GM19328 (cell line): ENCODE measurements around the gene PTGS2.
"Not testable (repeated sequence)": the region's sequence is repeated elsewhere in the genome, so short reads cannot be mapped to it uniquely, and the experiment has no call there.

ENCODE experiments used
- ATAC-seq: cut with Tn5 transposase; IDR thresholded peaks from one replicate; pipeline ENCODE4 v1.9.1; 2021; ENCODE audit warnings: mild to moderate bottlenecking, moderate library complexity; ENCODE audit not compliant: unreplicated experiment

Gene PTGS2

DNA sequence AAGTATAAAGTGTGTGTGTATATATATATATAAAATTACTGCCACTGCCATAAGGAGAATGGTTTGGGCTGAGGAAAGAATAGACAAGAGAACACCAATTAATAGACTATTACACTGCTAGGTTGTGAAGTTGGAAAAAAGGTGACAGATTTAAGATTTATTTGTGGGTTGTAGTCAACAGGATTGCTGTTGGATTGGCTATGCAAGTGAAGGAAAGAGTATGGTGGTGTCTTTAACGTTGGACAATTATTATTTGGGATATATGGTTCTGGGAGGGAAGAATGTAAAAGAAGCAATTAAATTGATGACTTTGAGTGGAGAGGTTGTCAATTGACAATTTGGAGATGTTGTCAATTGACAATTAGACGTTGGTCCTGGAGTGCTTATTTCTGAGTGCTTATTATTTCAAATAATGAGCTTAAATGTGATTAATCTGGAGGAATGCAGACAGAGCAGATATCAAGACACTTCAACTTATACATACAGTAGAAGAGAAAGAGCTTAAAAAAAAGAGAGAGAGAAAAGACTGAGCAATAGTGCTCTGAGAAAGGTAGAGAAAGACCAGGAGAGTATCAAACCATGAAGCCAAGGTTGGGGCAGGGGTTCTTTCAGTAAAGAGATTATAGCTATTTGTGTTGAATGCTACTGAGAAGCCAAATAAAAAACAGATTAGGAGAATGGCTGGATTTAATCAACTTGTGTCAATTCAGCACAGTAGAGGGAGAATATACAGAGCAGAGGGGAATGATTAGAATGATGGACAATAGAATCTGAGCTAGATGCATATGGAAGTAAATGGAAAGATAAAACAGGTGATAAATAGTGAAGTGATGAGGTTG lies 9.7 kb downstream of the PTGS2 start:
- no peak for ATAC-seq

DNA sequence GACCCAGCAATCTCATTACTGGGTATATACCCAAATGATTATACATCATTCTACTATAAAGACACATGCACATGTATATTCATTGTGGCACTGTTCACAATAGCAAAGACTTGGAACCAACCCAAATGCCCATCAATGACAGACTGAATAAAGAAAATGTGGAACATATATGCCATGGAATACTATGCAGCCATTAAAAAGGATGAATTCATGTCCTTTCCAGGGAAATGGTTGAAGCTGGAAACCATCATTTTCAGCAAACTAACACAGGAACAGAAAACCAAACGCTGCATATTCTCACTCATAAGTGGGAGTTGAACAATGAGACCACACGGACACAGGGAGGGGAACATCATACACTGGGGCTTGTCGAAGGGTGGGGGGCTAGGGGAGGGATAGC lies 10.4 kb downstream of the PTGS2 start:
- ATAC-seq, result not testable (repeated sequence)

DNA sequence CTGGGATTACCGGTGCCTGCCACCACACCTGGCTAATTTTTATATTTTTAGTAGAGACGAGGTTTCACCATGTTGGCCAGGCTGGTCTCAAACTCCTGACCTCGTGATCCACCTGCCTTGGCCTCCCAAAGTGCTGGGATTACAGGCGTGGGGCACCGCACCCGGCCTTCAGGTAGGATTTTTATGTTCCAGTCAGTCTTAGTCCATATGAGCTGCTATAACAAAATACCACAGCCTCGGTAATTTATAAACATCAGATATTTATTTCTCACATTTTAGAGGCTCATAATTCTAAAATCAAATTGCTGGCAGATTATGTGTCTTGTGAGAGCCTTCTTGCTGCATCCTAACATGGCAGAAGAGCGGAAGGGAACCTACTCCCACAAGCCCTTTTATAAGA lies 16.0 kb downstream of the PTGS2 start:
- not testable (repeated sequence) for ATAC-seq

DNA sequence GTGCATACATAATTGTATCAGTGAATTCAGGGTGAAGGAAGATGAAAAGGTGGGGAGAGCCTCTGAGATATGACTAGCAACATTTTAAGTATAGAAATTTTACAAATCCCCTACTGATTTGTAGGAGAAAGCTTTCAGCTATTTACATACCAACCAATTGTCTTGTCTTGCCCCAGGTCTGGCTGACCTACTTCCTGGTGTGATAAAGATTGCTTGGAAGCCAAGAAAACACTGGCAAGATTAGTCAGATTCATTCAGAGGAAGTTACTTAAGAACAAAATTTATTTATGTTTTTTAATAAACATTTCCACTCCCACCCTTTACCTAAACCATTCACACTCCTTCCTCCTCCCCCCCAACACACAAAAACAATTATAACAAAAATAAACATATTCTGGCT lies 17.5 kb downstream of the PTGS2 start:
- no peak for ATAC-seq

DNA sequence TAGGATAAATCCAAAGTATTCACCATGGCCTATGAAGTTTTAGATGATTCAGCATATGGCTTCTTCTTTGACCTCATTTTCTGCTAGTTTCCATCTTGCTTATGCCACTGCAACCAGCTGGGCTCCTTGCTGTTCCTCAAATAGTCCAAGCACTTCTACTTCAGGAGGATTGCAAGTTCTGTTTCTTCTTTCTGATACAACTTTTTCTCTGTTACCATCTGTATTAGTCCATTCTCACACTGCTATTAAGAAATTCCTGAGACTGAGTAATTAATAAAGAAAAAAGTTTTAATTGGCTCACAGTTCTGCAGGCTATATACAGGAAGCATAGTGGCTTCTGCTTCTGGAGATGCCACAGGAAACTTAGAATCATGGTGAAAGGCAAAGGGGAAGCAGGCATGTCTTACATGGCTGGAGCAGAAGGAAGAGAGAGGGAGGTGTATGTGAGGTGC lies 20.3 kb downstream of the PTGS2 start:
- no peak for ATAC-seq

DNA sequence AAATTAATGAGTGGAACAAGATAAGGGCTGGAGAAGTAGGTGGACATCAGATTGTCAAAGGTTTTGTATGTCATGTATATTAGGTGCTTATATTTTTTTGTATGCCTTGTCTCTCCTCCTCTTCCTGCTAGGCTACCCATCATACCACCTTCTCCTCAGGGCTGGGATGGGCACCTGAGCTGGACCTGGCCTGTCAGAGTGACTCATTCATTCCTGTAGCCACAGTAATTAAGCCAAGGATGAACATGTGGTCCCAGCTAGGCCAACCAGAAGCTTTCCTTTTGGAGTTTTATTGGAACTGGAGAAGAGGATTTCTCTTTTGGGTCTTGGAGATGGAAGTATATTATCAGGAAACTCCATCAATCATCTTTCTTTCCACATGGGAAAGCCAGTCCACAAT lies 21.2 kb downstream of the PTGS2 start:
- no peak for ATAC-seq

DNA sequence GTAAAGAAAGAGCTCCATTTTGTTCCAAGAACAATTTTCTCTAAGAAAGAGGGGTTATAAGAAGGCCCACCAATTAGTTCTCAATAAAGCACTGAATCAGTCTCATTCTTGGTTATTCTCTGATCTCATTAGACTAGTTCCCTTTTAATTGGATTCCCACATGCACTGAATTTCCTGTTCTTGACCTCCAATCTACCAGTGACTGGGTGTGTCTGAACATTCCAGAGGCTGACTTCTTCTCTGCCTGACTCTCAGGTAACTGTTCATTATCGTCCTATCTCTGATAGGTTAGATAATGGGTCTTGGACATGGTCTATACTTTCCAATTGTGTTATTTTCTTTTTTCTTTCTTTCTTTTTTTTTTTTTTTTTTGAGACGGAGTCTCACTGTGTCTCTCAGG lies 22.7 kb downstream of the PTGS2 start:
- ATAC-seq, result no peak

DNA sequence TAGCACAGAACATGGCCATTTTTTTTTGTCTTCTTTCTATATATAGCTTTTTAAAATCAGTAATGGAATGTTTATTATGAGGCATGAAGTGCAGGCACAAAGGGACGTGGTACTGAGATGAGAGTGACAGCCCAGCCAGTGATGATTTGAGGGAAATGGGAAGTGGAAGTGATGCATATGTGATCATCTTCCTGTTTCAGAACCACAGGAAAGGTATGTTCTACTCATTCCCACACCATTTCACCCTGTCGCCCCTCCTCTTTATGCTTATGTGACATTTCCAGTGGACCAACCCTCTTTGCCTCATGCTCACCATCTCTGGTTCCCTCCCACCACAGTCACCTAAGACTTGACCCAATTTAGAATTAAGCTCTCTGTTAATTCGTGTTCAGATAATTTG lies 24.3 kb downstream of the PTGS2 start:
- ATAC-seq, result no peak

DNA sequence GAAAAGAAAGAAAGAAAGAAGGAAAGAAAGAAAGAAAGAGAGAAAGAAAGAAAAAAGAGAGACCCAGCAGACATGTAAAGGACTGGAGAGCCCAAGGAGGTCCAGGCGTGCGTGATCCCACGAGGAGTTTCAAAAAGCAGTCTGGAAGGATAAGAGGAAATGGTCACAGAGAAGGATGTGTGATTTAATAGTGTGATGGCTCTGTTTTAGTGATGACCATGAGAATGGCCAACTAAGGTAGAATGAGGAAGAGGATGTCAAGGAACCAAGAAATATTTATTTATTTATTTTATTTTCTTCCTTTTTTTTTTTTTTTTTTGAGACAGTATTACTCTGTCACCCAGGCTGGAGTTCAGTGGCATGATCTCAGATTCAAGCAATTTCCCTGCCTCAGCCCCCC lies 25.5 kb downstream of the PTGS2 start:
- no peak for ATAC-seq

DNA sequence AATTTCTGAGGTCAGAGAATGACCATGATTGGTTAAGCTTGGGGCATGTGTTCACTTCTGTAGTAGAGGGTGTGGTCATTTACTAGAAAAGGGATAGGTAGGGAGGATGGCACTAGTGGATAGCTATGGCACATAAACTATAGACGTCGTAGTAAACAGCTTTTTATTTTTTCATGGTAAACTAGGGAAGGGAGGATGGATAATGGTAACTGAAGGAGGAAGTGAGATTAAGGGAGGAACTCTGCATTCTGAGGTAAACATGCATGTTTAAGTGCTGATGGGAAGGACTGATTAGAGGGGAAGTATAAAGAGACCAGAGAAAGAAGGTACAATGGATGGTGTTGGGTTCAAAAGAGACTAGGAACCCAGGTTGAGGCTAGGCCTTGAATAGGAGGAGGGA lies 26.9 kb downstream of the PTGS2 start:
- ATAC-seq, result no peak

DNA sequence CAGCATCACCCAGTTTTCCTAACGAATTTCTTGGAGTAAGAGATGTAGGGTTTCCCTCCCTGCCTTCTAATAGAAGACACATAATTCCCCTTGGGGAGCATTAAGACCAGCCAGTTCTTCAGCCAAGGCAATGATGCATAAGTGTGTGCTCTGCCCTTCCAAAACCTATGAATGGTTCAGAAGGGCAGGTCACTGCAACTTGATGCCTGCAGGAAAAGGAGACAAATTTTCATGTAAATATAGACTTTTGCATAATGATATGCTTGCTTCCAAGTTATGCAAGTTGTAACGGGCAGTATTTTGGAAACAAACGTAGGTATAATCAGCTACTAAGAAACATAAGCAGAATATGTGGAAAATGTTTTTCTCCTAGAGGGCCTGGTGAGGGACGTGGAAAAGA lies 31.6 kb downstream of the PTGS2 start:
- ATAC-seq, result no peak

DNA sequence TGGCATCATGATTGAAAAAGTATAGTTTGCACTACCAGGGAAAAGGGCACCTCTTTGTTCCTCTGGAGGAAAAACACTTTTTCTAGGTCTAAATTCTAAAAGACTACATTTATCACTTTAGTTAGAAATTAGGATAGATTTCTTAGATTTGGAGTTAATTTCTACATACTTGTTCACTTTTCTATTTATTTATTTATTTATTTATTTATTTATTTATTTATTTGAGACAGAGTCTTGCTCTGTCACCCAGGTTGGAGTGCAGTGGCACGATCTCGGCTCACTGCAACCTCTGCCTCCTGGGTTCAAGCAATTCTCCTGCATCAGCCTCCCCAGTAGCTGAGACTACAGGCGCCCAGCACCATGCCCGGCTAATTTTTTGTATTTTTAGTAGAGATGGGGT lies 32.2 kb downstream of the PTGS2 start:
- not testable (repeated sequence) for ATAC-seq

DNA sequence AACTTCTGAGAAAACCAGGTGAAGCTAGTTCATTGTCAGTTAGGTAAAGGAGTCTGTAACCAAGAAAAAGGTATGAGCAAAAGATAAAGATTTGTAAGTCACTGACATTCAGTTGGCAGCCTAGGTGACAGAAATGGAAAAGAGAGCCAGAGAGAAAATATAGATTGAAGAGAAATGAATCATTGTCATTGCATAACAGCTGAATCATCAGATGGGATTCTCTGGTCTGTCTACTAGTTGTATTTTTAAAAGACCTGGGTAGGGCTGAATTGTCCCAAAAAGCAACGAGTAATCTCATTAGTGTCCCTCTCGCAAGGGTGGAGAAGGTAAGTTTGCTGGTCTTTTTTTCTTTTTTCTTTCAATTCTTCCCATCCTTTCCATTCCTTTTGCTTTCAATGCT lies 36.6 kb downstream of the PTGS2 start:
- no peak for ATAC-seq

DNA sequence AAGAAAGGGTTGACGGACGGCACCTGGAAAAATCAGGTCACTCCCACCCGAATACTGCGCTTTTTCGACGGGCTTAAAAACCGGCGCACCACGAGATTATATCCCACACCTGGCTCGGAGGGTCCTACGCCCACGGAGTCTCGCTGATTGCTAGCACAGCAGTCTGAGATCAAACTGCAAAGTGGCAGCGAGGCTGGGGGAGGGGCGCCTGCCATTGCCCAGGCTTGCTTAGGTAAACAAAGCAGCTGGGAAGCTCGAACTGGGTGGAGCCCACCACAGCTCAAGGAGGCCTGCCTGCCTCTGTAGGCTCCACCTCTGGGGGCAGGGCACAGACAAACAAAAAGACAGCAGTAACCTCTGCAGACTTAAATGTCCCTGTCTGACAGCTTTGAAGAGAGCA lies 42.7 kb downstream of the PTGS2 start:
- ATAC-seq, result not testable (repeated sequence)

DNA sequence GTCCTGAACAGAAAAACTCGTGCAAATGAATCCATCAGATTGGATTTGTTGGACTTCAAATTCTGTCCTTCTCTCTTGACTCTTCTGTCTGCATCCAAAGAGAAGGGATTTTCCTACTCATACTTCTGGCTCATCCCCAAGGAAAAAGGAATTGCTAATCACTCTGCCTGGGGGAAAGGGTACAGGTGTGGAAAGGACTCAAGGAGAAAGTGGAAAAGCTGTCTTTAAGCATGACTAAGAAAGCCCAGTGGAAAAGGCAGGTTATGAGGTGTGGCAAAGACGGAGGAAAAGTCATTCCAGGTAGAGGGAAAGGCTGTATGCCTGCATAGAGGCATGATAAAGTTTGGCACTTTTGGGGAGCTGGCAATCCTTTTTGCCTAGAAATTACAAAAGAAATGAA lies 43.4 kb downstream of the PTGS2 start:
- no peak for ATAC-seq

DNA sequence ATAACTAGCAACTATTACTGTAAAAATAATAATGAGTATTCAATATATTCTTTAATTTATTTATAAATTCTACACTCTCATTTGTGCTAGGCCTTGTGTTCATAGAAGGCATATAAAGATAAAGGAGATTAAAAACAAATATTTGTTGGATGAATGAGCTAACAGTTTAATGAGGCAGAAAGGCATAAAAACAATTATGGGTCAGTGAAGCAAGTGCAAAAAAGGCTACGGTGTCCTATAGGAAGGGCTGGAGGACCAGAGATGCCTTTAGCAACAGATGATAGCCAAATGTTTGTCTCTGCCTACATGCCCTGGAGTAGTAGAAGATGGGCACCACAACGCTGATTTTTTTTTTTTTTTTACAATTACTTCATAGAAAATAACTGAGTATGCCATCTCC lies 45.7 kb downstream of the PTGS2 start:
- ATAC-seq, result no peak

DNA sequence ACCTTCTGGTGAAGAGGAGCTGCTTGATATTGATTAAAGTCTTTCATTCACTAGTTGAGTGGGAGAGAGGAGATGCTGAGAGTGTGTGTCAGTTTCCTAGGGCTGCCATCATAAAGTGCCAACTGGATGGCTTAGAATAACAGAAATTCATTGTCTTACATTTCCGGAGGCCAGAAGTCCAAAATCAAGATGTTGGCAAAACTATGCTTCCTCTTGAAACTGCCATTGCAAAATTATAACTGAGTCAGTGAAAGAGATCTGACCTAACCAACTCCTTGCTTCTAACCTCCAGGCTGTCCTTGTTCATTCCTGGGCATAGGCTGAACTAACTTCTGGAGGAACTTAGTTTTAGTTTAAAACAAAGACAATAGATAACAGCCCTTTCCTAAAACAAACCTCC lies 47.1 kb downstream of the PTGS2 start:
- ATAC-seq, result no peak

DNA sequence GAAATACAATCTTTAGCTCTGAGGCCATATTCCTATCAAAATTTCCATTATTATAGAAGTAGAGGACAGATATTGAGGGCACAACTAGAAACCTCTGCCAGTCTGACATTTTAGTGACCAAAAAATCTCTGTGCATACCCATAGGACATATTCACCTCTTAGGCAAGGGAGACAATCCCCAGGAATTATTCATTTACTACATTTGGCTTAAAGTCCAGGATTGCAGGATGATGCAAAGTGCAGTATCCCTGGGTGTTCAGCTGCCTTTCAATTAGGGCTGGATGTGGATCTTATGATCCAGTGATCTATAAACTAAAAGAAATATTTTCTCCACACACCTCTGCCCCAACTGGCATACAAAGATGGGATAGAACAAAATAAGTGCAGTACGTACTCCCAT lies 50.9 kb downstream of the PTGS2 start:
- no peak for ATAC-seq

DNA sequence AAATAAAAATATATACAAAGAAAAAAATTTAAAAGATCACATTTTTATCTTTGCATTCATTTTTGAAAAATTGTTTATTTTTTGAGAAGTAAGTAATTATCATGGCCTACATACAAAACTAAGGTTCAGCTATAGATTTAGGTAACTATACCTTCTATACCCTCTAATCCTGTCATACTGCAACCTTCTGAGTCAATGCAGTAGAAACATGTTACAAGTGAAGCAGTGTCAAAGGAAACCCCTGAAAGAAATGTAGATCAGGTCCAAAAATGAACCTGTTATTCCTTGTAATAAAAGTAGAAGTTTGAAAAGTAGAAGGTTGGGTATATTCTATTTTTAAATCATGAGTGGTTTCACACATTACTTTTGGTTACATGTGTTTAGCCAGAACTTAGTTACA lies 51.3 kb downstream of the PTGS2 start:
- no peak for ATAC-seq

DNA sequence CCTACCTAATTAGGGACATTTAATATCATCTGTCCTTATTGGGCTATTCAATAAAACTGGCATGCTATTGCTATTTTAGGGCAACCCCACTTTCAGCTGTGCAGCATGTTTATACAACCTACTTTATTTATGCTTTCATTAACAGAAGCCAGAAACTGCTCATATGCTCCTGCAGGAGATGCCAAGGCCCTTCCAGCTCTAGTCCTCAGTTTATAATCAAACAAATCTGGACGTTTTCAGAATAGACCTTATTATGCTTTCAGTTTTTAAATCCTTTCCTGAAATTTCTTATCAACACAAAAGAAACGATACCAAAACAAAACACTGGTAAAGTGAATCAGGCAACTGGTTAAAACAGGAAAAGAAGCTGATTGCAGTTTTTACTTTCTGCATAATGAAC lies 53.2 kb downstream of the PTGS2 start:
- ATAC-seq, result no peak

DNA sequence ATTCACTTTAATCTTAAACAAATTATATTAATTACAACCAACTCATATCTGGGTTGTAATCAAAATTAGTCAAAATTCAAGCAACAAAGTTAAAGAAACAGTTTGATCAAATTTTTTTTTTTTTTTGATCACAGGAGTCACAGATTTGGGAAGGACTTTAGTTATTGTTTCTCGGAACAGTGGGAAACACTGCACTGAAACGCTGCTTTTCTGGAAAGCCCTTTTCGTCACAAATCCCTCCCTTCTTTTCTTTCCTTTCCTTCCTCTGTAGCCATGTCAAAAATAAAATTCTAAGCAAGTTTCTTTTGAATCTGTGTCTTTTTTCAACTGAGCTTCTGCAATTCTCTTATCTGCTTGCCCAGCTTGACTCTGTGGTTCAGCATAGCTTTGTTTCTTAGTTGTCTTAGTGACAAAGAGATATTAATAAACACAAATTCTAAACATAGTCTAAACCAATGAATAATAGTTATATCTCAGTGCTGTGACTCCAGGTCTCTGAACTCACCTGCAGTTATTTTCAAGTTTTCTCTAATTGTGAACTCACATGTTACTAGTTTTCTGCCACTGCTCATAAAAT lies 53.8 kb downstream of the PTGS2 start:
- peak; percentile 72 for ATAC-seq

DNA sequence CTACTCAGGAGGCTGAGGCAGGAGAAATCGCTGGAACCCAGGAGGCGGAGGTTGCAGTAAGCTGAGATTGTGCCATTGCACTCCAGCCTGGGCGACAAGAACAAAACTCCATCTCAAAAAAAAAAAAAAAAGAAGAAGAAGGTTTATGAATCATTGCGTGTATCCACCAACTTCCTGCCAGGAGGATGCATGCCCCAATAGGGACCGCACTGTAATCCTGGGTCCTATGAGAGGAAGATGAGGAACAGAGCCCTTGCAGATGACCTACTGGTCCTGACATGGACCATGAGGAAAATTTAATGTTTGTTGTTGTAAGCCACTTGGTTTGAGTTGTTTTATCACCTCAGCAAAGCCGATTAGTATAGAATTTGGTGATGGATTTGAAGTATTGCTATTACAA lies 56.7 kb downstream of the PTGS2 start:
- no peak for ATAC-seq
